Sciatic nerve (tissue), 2 donors: ENCODE results near the gene C3orf62. TPM values are rescaled to one million over a fixed set of nuclear protein-coding genes. Genes with fewer than 3 reads are reported as not detected.
A peak's percentile ranks its signal among the peaks of the same experiment; 100 is the strongest.

ENCODE experiments used
- ATAC-seq: fragments of 200-7000 bp; cut with Tn5 transposase; one replicate; pipeline ENCODE4 v1.9.1; 2020; ENCODE audit warnings: mild to moderate bottlenecking, moderate library complexity
- DNase-seq: peaks from one replicate; pipeline ENCODE4 v3.0.0-alpha.2; 2020; ENCODE audit warnings: low spot score
- intact Hi-C: fragments of 100-400 bp; cut with DNase I; formaldehyde crosslinking; loops from one replicate; pipeline ENCODE4 v1.14.2; 2022
- total RNA-seq: library from RNA; stranded (reverse); fragmentation: NEBNext Ultra II Directional; extraction: Animal tissue kit (Norgen Biotek cat#: 25700); gene quantifications from one replicate; pipeline ENCODE4 v1.2.1, GENCODE V29; 2021
- donor health status: DM: no; HTN: no; CAD: no.
- donor health status: DM: no; HTN: no; CAD: no.

Gene C3orf62
- total RNA-seq: 6.7 TPM

DNA sequence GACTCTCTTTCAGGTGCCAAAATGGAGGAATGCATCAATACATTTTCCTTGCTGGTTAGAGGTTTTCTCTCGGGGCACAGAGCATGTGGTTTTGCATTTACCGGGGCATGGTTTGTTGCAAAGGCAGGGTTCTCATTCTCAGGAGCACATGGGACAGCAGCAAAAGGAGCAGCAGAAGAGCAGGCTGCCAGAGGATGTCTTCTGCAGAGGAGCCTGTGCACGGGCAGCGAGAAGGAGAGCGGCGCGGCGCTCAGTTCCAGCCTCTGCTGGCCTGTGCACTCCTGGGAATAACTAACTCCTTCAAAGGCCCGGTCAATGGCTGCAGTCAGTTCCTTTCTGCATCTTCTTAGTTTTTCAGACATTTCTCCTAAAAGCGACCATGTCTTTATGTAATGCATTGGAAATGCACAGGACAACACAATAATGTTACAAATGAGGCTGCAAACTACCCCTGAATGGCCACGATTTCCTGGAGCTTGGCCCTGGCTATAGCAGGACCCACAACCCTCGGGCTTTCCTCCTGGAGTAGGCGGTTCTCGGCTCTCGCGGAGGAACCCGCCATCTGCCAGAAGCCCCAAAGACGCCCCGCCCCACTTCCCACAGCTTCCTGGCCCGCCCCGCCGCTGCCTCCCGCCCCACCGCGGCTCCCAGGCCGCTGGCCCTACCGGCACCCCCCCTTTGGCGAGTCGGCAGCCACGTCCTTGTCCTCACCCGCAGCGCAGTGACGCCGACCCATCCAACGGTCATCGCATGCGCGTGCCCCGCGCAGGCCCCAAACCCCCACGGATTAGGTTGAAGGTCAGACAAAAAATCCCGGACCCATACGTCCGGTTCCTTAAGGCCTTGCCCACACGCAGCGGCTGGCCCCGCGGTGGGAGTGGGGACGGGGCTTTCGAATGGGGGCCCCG lies at the start of gene C3orf62:
TSS of gene C3orf62 (minus strand) at position 758 of the 908 bp plus-strand sequence. CDS start at position 398, 360 bp downstream.
- intact Hi-C loops: no loop called here
- DNase-seq (peak; percentile 94), ATAC-seq (peak; percentile 95)

GRCh38 chr3:49324768-49325167 lies 47.7 kb upstream of the C3orf62 start:
- intact Hi-C loops: no loop called here

GRCh38 chr3:49316696-49317457 lies 39.8 kb upstream of the C3orf62 start:
- DNase-seq (no peak), ATAC-seq (no peak)
- intact Hi-C loops: loop anchor here (1.0 kb wide), 1 partner anchor 21 kb away; no protein-coding TSS in a partner anchor

More at GRCh38 chr3:49324768-49325167, 47.7 kb upstream of the C3orf62 start:
- DNase-seq (no peak), ATAC-seq (no peak)

DNA sequence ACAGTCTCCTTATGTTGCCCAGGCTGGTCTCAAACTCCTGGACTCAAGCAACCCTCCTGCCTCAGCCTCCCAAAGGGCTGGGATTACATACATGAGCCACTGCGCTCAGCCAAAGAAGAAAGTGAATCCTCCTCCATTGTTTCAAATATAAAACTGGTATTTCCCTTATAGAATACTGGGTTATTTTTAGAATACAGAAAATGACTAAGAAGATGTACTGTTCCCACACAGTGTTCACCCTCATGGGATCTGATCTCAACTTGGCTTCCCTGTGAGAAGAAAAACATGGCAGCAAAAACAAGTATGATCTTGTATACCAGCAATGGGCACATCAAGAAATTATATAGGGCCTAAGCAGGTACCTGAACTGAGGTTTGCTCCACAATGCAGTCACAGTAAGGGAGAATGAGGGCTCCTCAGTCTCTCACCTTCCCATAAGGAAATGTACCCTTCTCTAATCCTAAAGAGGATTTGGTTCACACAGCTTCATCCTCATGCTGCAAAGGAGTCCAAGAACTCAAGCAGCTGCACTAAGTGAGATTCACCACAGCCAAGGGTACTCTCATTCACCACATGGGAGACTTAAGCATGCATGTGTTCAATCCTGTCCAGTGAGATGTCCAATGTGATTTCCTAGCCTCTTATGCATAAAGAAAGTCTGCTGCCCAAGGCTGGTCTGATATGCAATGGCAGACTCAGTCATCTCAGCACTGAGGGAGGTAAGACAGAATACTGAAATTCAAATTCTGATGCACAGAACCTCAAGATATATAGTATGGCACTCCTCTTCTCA lies 37.1 kb upstream of the C3orf62 start:
- intact Hi-C loops: loop anchor here (5.0 kb wide), 1 partner anchor 1622 kb away; no protein-coding TSS in a partner anchor
- no peak for ATAC-seq
- DNase-seq: no peak

- no peak for ATAC-seq
- intact Hi-C loops: loop anchor here (5.0 kb wide), 1 partner anchor 1619 kb away; no protein-coding TSS in a partner anchor
Observed at GRCh38 chr3:49311283-49311682, 34.3 kb upstream of the C3orf62 start.

DNA sequence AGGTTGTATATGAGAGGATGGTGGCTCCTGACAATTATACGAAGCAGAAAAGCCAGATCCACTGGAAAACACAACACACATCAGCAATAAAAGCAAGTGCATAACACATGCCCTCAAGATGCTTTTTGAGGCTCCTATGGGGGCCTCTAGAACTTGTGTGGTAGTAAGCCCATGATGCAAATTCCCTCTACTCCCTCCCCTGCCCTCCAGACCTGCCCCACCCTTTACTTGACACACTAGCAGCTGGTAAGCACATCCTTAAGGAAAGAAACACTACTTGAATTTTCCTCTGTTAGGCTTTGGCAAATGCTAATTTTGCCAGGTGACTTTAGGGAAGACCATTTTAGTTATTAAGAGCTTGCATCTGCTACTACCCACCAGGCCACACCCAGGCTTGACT lies 33.6 kb upstream of the C3orf62 start:
- DNase-seq: no peak

More at GRCh38 chr3:49311283-49311682, 34.3 kb upstream of the C3orf62 start:
- DNase-seq: no peak

GRCh38 chr3:49305608-49306007 lies 28.6 kb upstream of the C3orf62 start:
- intact Hi-C loops: no loop called here
- DNase-seq (no peak), ATAC-seq (no peak)

More for the DNA sequence above, 33.6 kb upstream of the C3orf62 start:
- intact Hi-C loops: loop anchor here (5.0 kb wide), 1 partner anchor 1618 kb away; no protein-coding TSS in a partner anchor
- ATAC-seq: no peak

DNA sequence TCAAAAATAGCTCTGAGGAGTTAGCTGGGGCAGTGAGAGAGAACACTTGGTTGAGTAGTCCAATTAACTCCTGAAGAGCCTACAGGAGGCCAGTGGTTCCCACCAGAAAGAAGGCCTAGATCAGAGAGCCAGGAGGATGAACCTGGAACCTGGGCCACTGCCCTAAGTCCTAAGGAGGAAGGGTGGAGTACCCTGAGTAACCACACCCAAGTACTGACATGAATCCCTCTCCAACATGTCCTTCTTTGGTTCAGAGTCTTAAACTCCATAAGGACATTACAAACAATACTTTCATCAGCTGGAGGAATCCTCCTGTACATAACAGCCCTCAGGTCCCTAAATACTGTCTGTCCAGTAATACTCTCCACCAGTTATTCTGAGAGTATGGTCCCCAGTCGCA lies 25.6 kb upstream of the C3orf62 start:
- intact Hi-C loops: no loop called here
- ATAC-seq (no peak), DNase-seq (no peak)

GRCh38 chr3:49300595-49300994 lies 23.6 kb upstream of the C3orf62 start:
- no peak for DNase-seq
- intact Hi-C loops: no loop called here
- ATAC-seq: no peak

GRCh38 chr3:49298511-49298910 lies 21.5 kb upstream of the C3orf62 start:
- no peak for DNase-seq
- intact Hi-C loops: no loop called here

GRCh38 chr3:49296781-49297411 lies 19.9 kb upstream of the C3orf62 start:
- ATAC-seq (peak; percentile 78), DNase-seq (peak; percentile 67)
- intact Hi-C loops: loop anchor here (1.0 kb wide), 1 partner anchor 19 kb away; no protein-coding TSS in a partner anchor

More at GRCh38 chr3:49298511-49298910, 21.5 kb upstream of the C3orf62 start:
- ATAC-seq: no peak

DNA sequence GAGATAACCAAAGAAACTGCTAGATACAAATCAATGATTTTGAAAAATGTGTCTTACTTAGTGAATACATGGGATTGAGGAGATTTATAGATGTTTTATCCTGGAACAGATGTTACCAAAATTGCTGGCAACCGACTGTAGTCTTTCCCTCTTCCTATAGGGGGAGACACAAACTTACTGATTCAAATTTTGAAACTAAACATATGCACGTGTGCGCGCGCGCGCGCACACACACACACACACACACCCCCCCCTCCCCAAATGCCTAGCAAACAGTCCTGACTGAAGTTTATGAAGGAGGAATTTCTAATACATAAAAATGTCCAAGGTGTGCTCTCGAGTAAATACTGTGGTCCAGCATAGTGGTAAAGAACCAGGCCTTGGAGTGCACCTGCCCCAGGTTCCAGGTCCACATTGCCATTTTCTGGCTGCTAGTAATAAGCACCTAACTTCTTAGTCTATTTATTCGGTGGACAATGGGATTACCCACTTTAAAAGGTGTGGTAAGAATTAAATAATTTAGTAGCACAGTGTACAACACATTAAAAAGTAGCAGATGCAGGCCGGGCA lies 18.5 kb upstream of the C3orf62 start:
- DNase-seq (no peak), ATAC-seq (no peak)
- intact Hi-C loops: loop anchor here (1.0 kb wide), 1 partner anchor 21 kb away; no protein-coding TSS in a partner anchor

DNA sequence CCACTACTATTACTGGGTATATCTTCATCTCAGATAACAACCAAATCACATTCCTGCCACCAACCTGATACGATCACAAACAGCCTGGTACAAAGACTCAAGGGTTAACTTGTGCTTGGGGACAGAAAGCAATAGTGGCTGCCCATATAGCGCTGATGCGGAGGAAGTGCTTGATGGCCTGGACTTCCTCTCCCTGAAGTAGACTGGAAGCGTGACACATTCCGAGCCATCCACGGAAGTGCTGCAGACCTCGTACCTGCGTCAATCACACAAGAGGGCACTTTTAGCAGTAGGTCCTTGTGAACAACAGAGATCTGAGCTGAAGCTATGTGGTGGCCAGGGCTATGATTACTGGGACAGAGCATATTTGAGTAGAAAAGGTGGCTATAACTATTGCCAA lies 17.3 kb upstream of the C3orf62 start:
- DNase-seq: no peak
- ATAC-seq: no peak
- intact Hi-C loops: no loop called here

GRCh38 chr3:49283997-49284396 lies 7.0 kb upstream of the C3orf62 start:
- intact Hi-C loops: no loop called here
- DNase-seq (no peak), ATAC-seq (no peak)

- no peak for DNase-seq
- no peak for ATAC-seq
- intact Hi-C loops: no loop called here
Observed at GRCh38 chr3:49279376-49279775, 2.3 kb upstream of the C3orf62 start.

DNA sequence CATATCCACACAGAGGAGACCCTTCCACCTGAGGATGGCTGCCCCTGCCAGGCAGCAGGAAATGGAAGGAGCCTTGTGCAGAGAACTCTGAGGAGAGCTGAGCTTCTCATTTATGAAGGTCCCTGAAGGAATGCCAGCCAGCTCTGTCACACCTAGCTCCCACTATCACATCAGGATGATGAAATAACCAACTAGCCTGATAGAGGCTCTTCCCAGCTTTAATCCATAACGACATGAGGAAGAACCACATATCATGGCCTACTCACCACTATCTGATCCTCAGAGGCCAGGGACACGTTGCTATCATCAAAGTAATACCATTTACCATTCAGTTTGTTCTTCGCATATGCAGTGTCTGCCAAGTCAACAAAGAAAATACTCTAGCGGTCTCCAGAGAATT lies 1.5 kb upstream of the C3orf62 start:
- intact Hi-C loops: no loop called here
- no peak for DNase-seq
- ATAC-seq: no peak

GRCh38 chr3:49277383-49277775 lies 347 bp upstream of the C3orf62 start:
- DNase-seq: no peak
- intact Hi-C loops: no loop called here
- peak; percentile 43 for ATAC-seq
